Activated T-cell treated with anti-CD3 and anti-CD28 coated beads for 4 hours (primary cell): ENCODE measurements around the gene AP4S1.
"Not testable (repeated sequence)": the region's sequence is repeated elsewhere in the genome, so short reads cannot be mapped to it uniquely, and the experiment has no call there.

Experiments
- DNase-seq: peaks from one replicate; pipeline ENCODE4 v3.0.0-alpha.2; 2020

The AP4S1 gene

GRCh38 chr14:31045501-31046080, 20.1 kb downstream of the AP4S1 start:
- no peak for DNase-seq

GRCh38 chr14:31047503-31047902, 22.1 kb downstream of the AP4S1 start:
- DNase-seq, result no peak

GRCh38 chr14:31051023-31051422, 25.6 kb downstream of the AP4S1 start:
- DNase-seq, result no peak

- no peak for DNase-seq
Measured at GRCh38 chr14:31051511-31051910, 26.1 kb downstream of the AP4S1 start.

GRCh38 chr14:31052905-31053586, 27.6 kb downstream of the AP4S1 start:
- DNase-seq, result not testable (repeated sequence)

GRCh38 chr14:31057035-31057434, 31.6 kb downstream of the AP4S1 start:
- DNase-seq, result no peak

GRCh38 chr14:31057701-31058364, 32.4 kb downstream of the AP4S1 start:
- DNase-seq, result no peak

- DNase-seq, result no peak
Measured at GRCh38 chr14:31059152-31059924, 33.9 kb downstream of the AP4S1 start.

- no peak for DNase-seq
Measured at GRCh38 chr14:31060253-31060875, 34.9 kb downstream of the AP4S1 start.

- not testable (repeated sequence) for DNase-seq
Measured at GRCh38 chr14:31062908-31063307, 37.5 kb downstream of the AP4S1 start.

GRCh38 chr14:31068235-31068634, 42.8 kb downstream of the AP4S1 start:
- no peak for DNase-seq

GRCh38 chr14:31069343-31069742, 43.9 kb downstream of the AP4S1 start:
- no peak for DNase-seq

- DNase-seq, result no peak
Measured at GRCh38 chr14:31070431-31070830, 45.0 kb downstream of the AP4S1 start.

- no peak for DNase-seq
Measured at GRCh38 chr14:31071151-31071550, 45.7 kb downstream of the AP4S1 start.

GRCh38 chr14:31075144-31075543, 49.7 kb downstream of the AP4S1 start:
- DNase-seq, result no peak

GRCh38 chr14:31078766-31079165, 53.3 kb downstream of the AP4S1 start:
- DNase-seq, result no peak

GRCh38 chr14:31080056-31080455, 54.6 kb downstream of the AP4S1 start:
- no peak for DNase-seq

- DNase-seq, result no peak
Measured at GRCh38 chr14:31080484-31080883, 55.0 kb downstream of the AP4S1 start.

- DNase-seq, result no peak
Measured at GRCh38 chr14:31083781-31084180, 58.3 kb downstream of the AP4S1 start.

- no peak for DNase-seq
Measured at GRCh38 chr14:31084385-31084784, 58.9 kb downstream of the AP4S1 start.

- no peak for DNase-seq
Measured at GRCh38 chr14:31085027-31085426, 59.6 kb downstream of the AP4S1 start.

- DNase-seq, result not testable (repeated sequence)
Measured at GRCh38 chr14:31086466-31086865, 61.0 kb downstream of the AP4S1 start.
